H1 (cell line): ENCODE results near the gene MEF2D.

Source experiments
- CHD1 ChIP-seq: IDR thresholded peaks from 2 replicates; pipeline ENCODE4 v1.6.1; 2012; ENCODE audit warnings: low read depth, low read length, improper control_type of control experiment
- CTCF ChIP-seq, 3 experiments: IDR thresholded peaks; 1 replicate in 2 of 3; 2 replicates in 1 of 3; pipeline versions ENCODE4 v1.5.1 to v1.6.1; 2011; ENCODE audit warnings: low read length in 3 of 3, mild to moderate bottlenecking in 3 of 3, inconsistent platforms in 2 of 3, low read depth in 1 of 3, moderate library complexity in 1 of 3; ENCODE audit not compliant: insufficient read depth in 1 of 3; ENCODE audit errors: control extremely low read depth in 1 of 3
- EZH2 ChIP-seq: fragments of 200-600 bp; sonication (generic); IDR thresholded peaks from 2 replicates; pipeline ENCODE4 v1.7.1; 2012; ENCODE audit warnings: low read depth, mild to moderate bottlenecking, moderate library complexity, low read length, inconsistent platforms; ENCODE audit not compliant: severe bottlenecking
- POLR2A ChIP-seq, 2 experiments: IDR thresholded peaks; 1 replicate in 1 of 2; 2 replicates in 1 of 2; pipeline ENCODE4 v1.6.1; 2011; ENCODE audit warnings: low read depth in 2 of 2, low read length in 2 of 2, mild to moderate bottlenecking in 2 of 2; ENCODE audit errors: control extremely low read depth in 1 of 2
- POLR2AphosphoS5 ChIP-seq: IDR thresholded peaks from 2 replicates; pipeline ENCODE4 v1.6.1; 2011; ENCODE audit warnings: low read depth, low read length
- RNF2 ChIP-seq: fragments of 200-900, 300-1000 bp; sonication (generic); IDR thresholded peaks from 2 replicates; pipeline ENCODE4 v1.7.1; 2016; ENCODE audit warnings: borderline replicate concordance, low read depth, mild to moderate bottlenecking, antibody characterized with exemption, low read length; ENCODE audit not compliant: poor library complexity, severe bottlenecking; ENCODE audit errors: missing control alignments
- SP4 ChIP-seq: IDR thresholded peaks from 2 replicates; pipeline ENCODE4 v1.6.1; 2012; ENCODE audit warnings: low read length, inconsistent platforms

GRCh38 chr1:156489166-156489934, 11.2 kb downstream of the MEF2D start:
- TF ChIP-seq RNF2 = no peak
- TF ChIP-seq POLR2A (IDR thresholded peaks at IDR 0.05; ENCODE audit: control extremely low read depth in 1 of 2, low read depth in 2 of 2, low read length in 2 of 2) = no peak
- no peak for TF ChIP-seq CHD1
- no peak for TF ChIP-seq EZH2
- TF ChIP-seq CTCF (IDR thresholded peaks at IDR 0.05; ENCODE audit: control extremely low read depth in 1 of 3, insufficient read depth in 1 of 3, low read depth in 1 of 3, low read length in 3 of 3) = peak in 2 of 3 experiments; percentile 26 to 32; a peak in 2 of 4 replicates
- no peak for TF ChIP-seq POLR2AphosphoS5
- TF ChIP-seq SP4 = no peak
